Stimulated activated CD4-positive, alpha-beta T cell treated with anti-CD3 and anti-CD28 coated beads, Interleukin-4, amount 100 ng/mL, for 4 hours (primary cell): Measurements from ENCODE around the gene SCG2.

Experiments
- DNase-seq, 2 experiments: peaks; one replicate each; pipeline ENCODE4 v3.0.0-alpha.2; 2020

SCG2 gene

GRCh38 chr2:223601932-223602666, at the start of gene SCG2:
SCG2 (minus strand) TSS chr2:223602361; CDS start chr2:223599282, 3,079 bp downstream.
- DNase-seq = peak in 1 of 2 experiments; percentile 6

GRCh38 chr2:223649554-223650533, 47.7 kb upstream of the SCG2 start:
- DNase-seq = no peak

DNA sequence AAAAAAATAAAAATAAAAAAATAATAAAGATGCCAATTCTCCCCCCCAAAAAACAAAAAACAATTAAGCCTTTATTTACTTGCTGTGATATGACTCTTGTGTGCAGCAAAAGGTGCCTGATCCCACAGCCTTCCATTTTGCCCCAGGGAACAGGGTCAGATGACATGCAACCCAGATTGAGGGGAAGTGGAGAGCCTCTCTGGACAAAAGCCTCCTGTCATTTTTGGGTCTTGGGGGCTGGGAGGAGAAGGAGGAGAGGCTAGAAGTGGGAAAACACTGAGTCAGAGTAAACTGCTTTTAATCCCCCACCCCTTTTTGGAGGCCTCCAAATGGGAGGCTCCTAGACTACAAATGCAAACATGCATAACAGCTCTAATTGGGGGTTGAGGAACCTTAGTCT, 46.6 kb upstream of the SCG2 start:
- DNase-seq = no peak

- DNase-seq = no peak
Measured at GRCh38 chr2:223647258-223647952, 45.2 kb upstream of the SCG2 start.

- DNase-seq = no peak
Measured at GRCh38 chr2:223644136-223644535, 42.0 kb upstream of the SCG2 start.

GRCh38 chr2:223643309-223643708, 41.1 kb upstream of the SCG2 start:
- DNase-seq = no peak

- no peak for DNase-seq
Measured at GRCh38 chr2:223642506-223642905, 40.3 kb upstream of the SCG2 start.

- DNase-seq = no peak
Measured at GRCh38 chr2:223641082-223641481, 38.9 kb upstream of the SCG2 start.

DNA sequence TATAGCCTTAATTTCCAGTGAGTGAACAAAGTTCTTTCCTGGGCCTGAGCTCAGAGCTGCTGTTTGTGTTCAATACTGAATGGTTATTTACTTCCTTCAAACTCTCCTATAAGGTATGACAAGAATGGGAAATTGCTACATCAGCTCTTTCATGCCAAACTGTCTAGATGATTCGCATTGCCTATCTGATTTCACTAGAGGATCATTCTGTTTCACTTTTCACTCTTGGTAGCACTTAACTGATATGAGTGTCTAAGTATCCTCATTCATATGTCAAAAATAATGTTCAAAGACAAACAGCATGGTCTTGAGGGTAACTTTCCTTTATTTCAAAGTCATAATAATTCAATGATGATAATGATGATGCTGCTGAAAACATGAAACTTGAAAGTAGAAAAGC, 32.9 kb upstream of the SCG2 start:
- DNase-seq = no peak

DNA sequence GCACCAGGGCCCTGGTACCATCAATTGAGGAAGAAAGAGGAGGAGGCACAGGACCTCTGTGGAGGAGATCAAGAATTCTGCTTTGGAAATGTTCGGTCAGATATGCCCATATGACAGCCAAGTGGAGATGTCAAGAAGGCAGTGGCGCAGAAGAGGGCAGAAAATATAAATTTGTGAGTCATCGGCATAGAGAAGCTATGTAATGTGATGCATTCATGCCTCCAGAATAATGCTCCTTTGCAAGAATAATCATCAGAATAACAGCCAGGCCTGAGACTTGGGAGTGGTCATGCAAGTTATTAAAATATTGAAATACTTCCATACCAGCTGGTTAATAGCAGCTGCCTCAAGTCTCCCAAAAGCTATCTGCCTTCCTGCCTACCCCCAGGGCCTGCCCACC, 32.1 kb upstream of the SCG2 start:
- no peak for DNase-seq

GRCh38 chr2:223633656-223634055, 31.5 kb upstream of the SCG2 start:
- DNase-seq = no peak

- no peak for DNase-seq
Measured at GRCh38 chr2:223632826-223633225, 30.7 kb upstream of the SCG2 start.

- DNase-seq = no peak
Measured at GRCh38 chr2:223626716-223627115, 24.6 kb upstream of the SCG2 start.

- no peak for DNase-seq
Measured at GRCh38 chr2:223625652-223626051, 23.5 kb upstream of the SCG2 start.

- no peak for DNase-seq
Measured at GRCh38 chr2:223621901-223622300, 19.7 kb upstream of the SCG2 start.

GRCh38 chr2:223619486-223620129, 17.4 kb upstream of the SCG2 start:
- DNase-seq = no peak

DNA sequence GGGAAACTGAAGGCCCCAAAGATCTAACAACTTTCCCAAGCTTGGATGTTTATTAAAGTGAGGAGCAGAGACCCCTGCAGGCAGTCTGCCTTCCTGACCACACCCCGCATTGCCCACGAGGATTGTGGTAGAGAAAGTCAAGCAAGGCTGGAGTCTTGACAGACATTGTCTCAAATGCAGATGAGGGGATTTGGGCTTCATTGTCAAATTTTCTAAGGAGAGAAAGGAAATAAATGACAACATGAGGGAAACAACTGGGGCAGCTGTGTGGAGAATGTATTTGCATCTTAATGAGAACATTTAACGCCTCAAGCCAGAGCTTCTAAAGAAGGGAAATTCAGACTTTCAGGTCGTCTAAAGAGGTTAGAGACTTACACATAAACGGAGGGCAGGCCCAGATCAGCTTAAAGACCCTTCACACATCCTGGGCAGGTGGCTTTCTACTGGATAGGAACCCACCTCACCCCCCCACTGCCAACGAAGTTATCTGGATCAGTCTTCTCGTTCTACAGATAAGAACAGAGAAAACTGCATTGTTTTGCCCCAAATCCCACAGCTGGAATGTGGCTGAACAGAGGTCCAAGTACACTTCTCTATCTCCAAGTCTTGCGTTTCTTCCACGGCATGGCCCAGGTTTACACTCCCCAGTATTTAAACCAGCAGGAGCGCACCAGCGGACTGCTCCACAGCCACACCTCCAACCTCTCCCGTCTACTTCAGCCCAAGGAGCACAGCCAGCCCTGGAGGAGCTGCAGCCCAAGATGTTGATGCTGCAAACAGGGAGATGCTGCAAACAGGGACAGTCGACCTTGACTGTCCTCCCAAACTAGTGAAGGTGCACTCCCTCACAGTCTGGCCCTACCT, 16.2 kb upstream of the SCG2 start:
- DNase-seq = no peak

GRCh38 chr2:223614534-223614933, 12.4 kb upstream of the SCG2 start:
- DNase-seq = no peak

DNA sequence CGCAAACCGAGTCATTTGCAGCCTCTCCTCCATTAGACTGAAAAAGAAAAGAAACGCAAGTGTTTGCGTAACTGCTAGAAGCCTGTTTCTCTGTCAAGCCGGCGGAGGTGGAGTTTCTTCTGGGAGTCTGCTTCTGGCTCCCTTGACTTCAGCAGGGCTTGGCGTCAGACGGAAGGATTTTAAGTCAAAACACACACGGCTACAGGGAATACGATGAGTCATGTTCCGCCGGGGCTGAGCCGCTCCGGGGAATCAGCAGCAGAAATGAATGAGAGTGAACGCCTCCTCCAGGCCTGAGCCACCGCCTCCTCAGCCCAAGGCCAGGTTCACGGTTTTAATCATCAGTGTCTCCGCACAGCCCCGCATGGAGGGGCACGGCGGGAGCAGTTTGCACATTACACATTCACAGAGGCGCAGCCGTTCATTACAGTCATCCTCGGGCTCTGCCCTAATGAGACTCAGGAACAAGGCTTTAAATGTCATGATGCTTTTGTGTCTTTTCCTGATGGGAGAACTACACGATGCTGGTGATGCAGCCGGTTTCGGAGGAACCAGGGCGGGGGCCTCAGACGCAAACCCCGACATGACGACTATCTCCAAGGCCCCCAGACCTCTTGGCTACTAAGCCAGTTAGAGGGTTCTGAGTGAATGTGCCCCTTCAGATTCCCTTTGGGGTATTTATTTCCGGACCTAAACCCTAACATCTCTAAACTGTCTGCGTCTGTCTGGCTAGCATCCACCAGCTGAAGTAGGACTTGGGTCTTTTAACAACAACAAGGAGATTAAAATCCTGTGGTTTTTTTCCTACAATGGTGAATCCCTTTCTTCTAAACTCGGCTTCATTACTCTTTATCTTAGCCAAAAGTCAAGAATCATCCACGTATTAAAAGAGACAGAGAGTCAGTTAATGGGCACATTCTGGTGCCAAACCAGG, 11.1 kb upstream of the SCG2 start:
- no peak for DNase-seq

GRCh38 chr2:223612501-223612900, 10.3 kb upstream of the SCG2 start:
- no peak for DNase-seq

DNA sequence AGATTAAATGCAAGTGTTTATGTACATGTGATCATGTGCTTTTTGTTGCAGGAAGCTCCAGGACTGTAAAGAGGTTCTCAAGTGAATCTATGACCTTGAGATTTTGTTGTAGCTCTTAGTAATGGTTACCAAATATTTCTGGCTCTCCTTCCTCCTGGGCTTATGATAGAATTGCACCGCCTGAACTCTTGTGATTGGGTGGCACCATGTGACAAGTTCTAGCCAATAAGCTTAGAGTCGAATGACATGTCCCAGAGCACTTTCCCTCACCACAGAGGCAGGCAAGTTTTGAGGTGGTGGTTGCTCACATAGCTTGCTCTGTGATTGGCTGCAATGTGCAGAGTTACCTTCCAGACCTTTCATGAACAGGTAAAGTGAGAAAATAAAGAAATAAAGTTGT, 8.9 kb upstream of the SCG2 start:
- DNase-seq = no peak
